GM12865 (cell line): ENCODE measurements around the gene MKLN1.
"Not testable (repeated sequence)": the region's sequence is repeated elsewhere in the genome, so short reads cannot be mapped to it uniquely, and the experiment has no call there.

Experiments used
- DNase-seq: peaks from one replicate; pipeline ENCODE4 v3.0.0; 2010; ENCODE audit warnings: low read depth
- H3K4me3 ChIP-seq: 2 replicates; pipeline ENCODE4 v1.5.1; 2011; ENCODE audit warnings: mild to moderate bottlenecking, low read depth, low read length, control low read depth
- CTCF ChIP-seq: IDR thresholded peaks from 2 replicates; pipeline ENCODE4 v1.5.1; 2011; ENCODE audit warnings: low read length, control low read depth, low read depth, inconsistent platforms; ENCODE audit not compliant: insufficient read depth; ENCODE audit errors: missing control alignments

The MKLN1 gene

GRCh38 chr7:131507592-131508331 lies 180.1 kb downstream of the MKLN1 start:
- peak; percentile 77 for TF ChIP-seq CTCF
- peak; percentile 65 for DNase-seq
- H3K4me3 ChIP-seq: no peak overlapping the region

GRCh38 chr7:131508754-131509486 lies 181.2 kb downstream of the MKLN1 start:
- TF ChIP-seq CTCF: no peak
- no peak overlapping the region for H3K4me3 ChIP-seq
- no peak for DNase-seq

- no peak for DNase-seq
- no peak overlapping the region for H3K4me3 ChIP-seq
- TF ChIP-seq CTCF: no peak
These were observed 182.1 kb downstream of the MKLN1 start for GRCh38 chr7:131509781-131510180.

GRCh38 chr7:131511071-131511470 lies 183.4 kb downstream of the MKLN1 start:
- no peak for DNase-seq
- no peak overlapping the region for H3K4me3 ChIP-seq
- TF ChIP-seq CTCF: no peak

GRCh38 chr7:131511774-131512535 lies 184.3 kb downstream of the MKLN1 start:
- TF ChIP-seq CTCF: no peak
- no peak overlapping the region for H3K4me3 ChIP-seq
- DNase-seq: no peak

GRCh38 chr7:131513245-131514061 lies 185.8 kb downstream of the MKLN1 start:
- TF ChIP-seq CTCF: peak; percentile 99
- H3K4me3 ChIP-seq: no peak overlapping the region
- peak; percentile 84 for DNase-seq

GRCh38 chr7:131515471-131515870 lies 187.8 kb downstream of the MKLN1 start:
- not testable (repeated sequence) for DNase-seq

More at GRCh38 chr7:131515471-131515870, 187.8 kb downstream of the MKLN1 start:
- H3K4me3 ChIP-seq: not testable (repeated sequence)
